RPMI7951 (cell line): Measurements from ENCODE around the gene ARHGAP20. TPM values are rescaled to one million over a fixed set of nuclear protein-coding genes. Genes with fewer than 3 reads are reported as not detected.

ENCODE experiments used
- DNase-seq: peaks from one replicate; pipeline ENCODE4 v3.0.0-alpha.2; 2012; ENCODE audit warnings: low read depth
- total RNA-seq: library from RNA; depleted of rRNA; stranded (reverse); fragments of >200 nt; shearing (Covaris generic); gene quantifications from 2 replicates; pipeline ENCODE4 v1.2.3, GENCODE V29; 2014

Gene ARHGAP20
- total RNA-seq, 1 experiment from 2014 or later, result 0.24 TPM

GRCh38 chr11:110529043-110529442 is 183.2 kb downstream of the ARHGAP20 start:
- no peak for DNase-seq

GRCh38 chr11:110527146-110527545 is 185.1 kb downstream of the ARHGAP20 start:
- no peak for DNase-seq
